DND-41 (cell line): Measurements from ENCODE around the gene ZFP57.

ENCODE experiments used
- ATAC-seq: fragments of 200-7000 bp; cut with Tn5 transposase; 3 replicates; pipeline ENCODE4 v1.9.1; 2021; ENCODE audit warnings: low read depth; ENCODE audit not compliant: insufficient read depth
- DNase-seq: peaks from one replicate; pipeline ENCODE4 v3.0.0-alpha.2; 2020
- H2AFZ ChIP-seq: 2 replicates; pipeline ENCODE4 v1.6.0; 2012; ENCODE audit warnings: low read depth, low read length
- H3K27ac ChIP-seq: 2 replicates; pipeline ENCODE4 v1.5.1; 2012; ENCODE audit warnings: low read length, inconsistent platforms
- H3K27me3 ChIP-seq: fragments of 200-600 bp; sonication (generic); 2 replicates; pipeline ENCODE4 v1.6.0; 2012; ENCODE audit warnings: low read length, mild to moderate bottlenecking, inconsistent platforms; ENCODE audit not compliant: insufficient read depth, poor library complexity
- H3K36me3 ChIP-seq: 2 replicates; pipeline ENCODE4 v1.5.1; 2012; ENCODE audit warnings: low read length, inconsistent platforms; ENCODE audit not compliant: insufficient read depth
- H3K4me1 ChIP-seq: 2 replicates; pipeline ENCODE4 v1.5.1; 2012; ENCODE audit warnings: mild to moderate bottlenecking, low read length; ENCODE audit not compliant: insufficient read depth
- H3K4me2 ChIP-seq: 2 replicates; pipeline ENCODE4 v1.6.0; 2012; ENCODE audit warnings: mild to moderate bottlenecking, moderate library complexity, low read length, inconsistent platforms; ENCODE audit not compliant: insufficient read depth
- H3K4me3 ChIP-seq, 2 experiments: fragments of 200-600 bp in 1 of 2; shearing (Covaris generic) in 1 of 2; 2 replicates each; pipeline ENCODE4 v1.5.1; 2012 to 2016; ENCODE audit warnings: inconsistent platforms in 2 of 2, low read length in 2 of 2, mild to moderate bottlenecking in 2 of 2, low read depth in 1 of 2, moderate library complexity in 1 of 2
- H3K79me2 ChIP-seq: 2 replicates; pipeline ENCODE4 v1.6.0; 2012; ENCODE audit warnings: low read length, inconsistent platforms; ENCODE audit not compliant: insufficient read depth
- H3K9ac ChIP-seq: 2 replicates; pipeline ENCODE4 v1.6.0; 2012; ENCODE audit warnings: low read depth, mild to moderate bottlenecking, inconsistent platforms, low read length, moderate library complexity
- H3K9me3 ChIP-seq: 2 replicates; pipeline ENCODE4 v1.5.1; 2012; ENCODE audit warnings: low read length, moderate library complexity, mild to moderate bottlenecking, inconsistent platforms; ENCODE audit not compliant: insufficient read depth, severe bottlenecking
- H4K20me1 ChIP-seq: 2 replicates; pipeline ENCODE4 v1.6.0; 2012; ENCODE audit warnings: low read length; ENCODE audit not compliant: insufficient read depth
- CTCF ChIP-seq: IDR thresholded peaks from 2 replicates; pipeline ENCODE4 v1.5.1; 2012; ENCODE audit warnings: borderline replicate concordance, low read length, moderate library complexity, mild to moderate bottlenecking; ENCODE audit not compliant: poor library complexity, severe bottlenecking; ENCODE audit errors: extremely low read depth
- EZH2 ChIP-seq: IDR thresholded peaks from 3 replicates; pipeline ENCODE4 v1.6.1; 2012; ENCODE audit warnings: borderline replicate concordance, low read depth, mild to moderate bottlenecking, moderate library complexity, low read length, inconsistent platforms; ENCODE audit not compliant: severe bottlenecking

Gene ZFP57

DNA sequence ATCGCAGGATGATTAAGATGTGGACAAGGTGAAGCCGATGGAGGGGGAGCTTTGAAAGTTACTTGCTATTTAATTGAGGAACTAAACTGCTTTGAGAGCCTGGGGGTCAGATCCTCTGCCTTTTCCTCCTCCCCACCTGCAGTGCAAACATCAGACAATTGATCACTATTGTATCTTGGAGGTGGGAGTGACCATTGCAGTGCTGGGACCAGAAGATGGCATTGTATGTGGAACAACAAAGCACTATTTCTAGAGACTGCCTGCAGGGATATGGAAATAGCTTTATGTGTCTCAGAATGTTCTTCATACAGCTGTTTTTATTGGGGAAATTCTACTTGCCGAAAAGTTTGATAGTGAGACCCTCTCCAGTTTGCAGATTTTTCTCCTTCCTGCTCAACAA lies 19.9 kb downstream of the ZFP57 start:
- TF ChIP-seq EZH2 (no peak), CTCF (no peak)
- Histone ChIP-seq H2AFZ (no peak overlapping the region), H3K36me3 (no peaks in the 10 kb centered on the region), H3K79me2 (no peaks in the 10 kb centered on the region), H3K27me3 (peaks cover 10% of the 10 kb centered on the region), H3K4me2 (no peak overlapping the region), H3K4me1 (no peaks in the 10 kb centered on the region), H3K9ac (no peak overlapping the region), H4K20me1 (no peaks in the 10 kb centered on the region; the same call in 1 of the 2 replicates), H3K9me3 (no peaks in the 10 kb centered on the region), H3K27ac (no peak overlapping the region), H3K4me3 (no peak overlapping the region)
- ATAC-seq (no peak), DNase-seq (no peak)

GRCh38 chr6:29656798-29657197 lies 24.2 kb downstream of the ZFP57 start, which contains the start of gene MOG:
Gene MOG, plus strand, starts transcription at chr6:29657092. Its CDS starts 118 bp downstream, at chr6:29657210.
- H3K79me2 ChIP-seq, result no peaks in the 10 kb centered on the region
- TF ChIP-seq EZH2 (no peak), CTCF (no peak)
- no peak within 1 kb of the TSS for H2AFZ ChIP-seq
- H3K4me1 ChIP-seq, result no peaks in the 10 kb centered on the region
- no peak within 1 kb of the TSS for H3K27ac ChIP-seq
- H3K4me2 ChIP-seq, result no peak within 1 kb of the TSS
- no peak within 1 kb of the TSS for H3K9ac ChIP-seq
- H3K27me3 ChIP-seq, result peaks cover 10% of the 10 kb centered on the region
- H3K4me3 ChIP-seq, result no peak within 1 kb of the TSS
- no peaks in the 10 kb centered on the region; the same call in 1 of the 2 replicates for H4K20me1 ChIP-seq
- no peaks in the 10 kb centered on the region for H3K9me3 ChIP-seq
- no peaks in the 10 kb centered on the region for H3K36me3 ChIP-seq
- ATAC-seq (no peak), DNase-seq (no peak)

GRCh38 chr6:29656157-29656556 lies 24.8 kb downstream of the ZFP57 start:
- H3K27ac ChIP-seq, result no peak overlapping the region
- no peak overlapping the region for H3K4me2 ChIP-seq
- ATAC-seq, result no peak
- H4K20me1 ChIP-seq, result no peaks in the 10 kb centered on the region; the same call in 1 of the 2 replicates
- H3K9ac ChIP-seq, result no peak overlapping the region
- H2AFZ ChIP-seq, result no peak overlapping the region
- no peaks in the 10 kb centered on the region for H3K36me3 ChIP-seq
- H3K9me3 ChIP-seq, result no peaks in the 10 kb centered on the region
- TF ChIP-seq EZH2, result no peak
- TF ChIP-seq CTCF, result no peak
- no peak for DNase-seq
- no peaks in the 10 kb centered on the region for H3K4me1 ChIP-seq
- H3K4me3 ChIP-seq, result no peak overlapping the region
- H3K27me3 ChIP-seq, result peaks cover 10% of the 10 kb centered on the region
- no peaks in the 10 kb centered on the region for H3K79me2 ChIP-seq

GRCh38 chr6:29655658-29656057 lies 25.3 kb downstream of the ZFP57 start:
- DNase-seq (no peak), ATAC-seq (no peak)
- H3K9me3 ChIP-seq, result no peaks in the 10 kb centered on the region
- H3K27ac ChIP-seq, result no peak overlapping the region
- H3K4me1 ChIP-seq, result no peaks in the 10 kb centered on the region
- no peak overlapping the region for H2AFZ ChIP-seq
- no peak overlapping the region for H3K9ac ChIP-seq
- no peaks in the 10 kb centered on the region; the same call in 1 of the 2 replicates for H4K20me1 ChIP-seq
- TF ChIP-seq EZH2 (no peak), CTCF (no peak)
- H3K36me3 ChIP-seq, result no peaks in the 10 kb centered on the region
- peaks cover 10% of the 10 kb centered on the region for H3K27me3 ChIP-seq
- no peak overlapping the region for H3K4me3 ChIP-seq
- H3K79me2 ChIP-seq, result no peaks in the 10 kb centered on the region
- H3K4me2 ChIP-seq, result no peak overlapping the region
